Mucosa of descending colon (tissue), 3 donors: ENCODE measurements around the gene SMG5. TPM values are rescaled to one million over a fixed set of nuclear protein-coding genes. Genes with fewer than 3 reads are reported as not detected.

Experiments used
- ATAC-seq: fragments of 200-7000 bp; cut with Tn5 transposase; one replicate; pipeline ENCODE4 v1.9.1; 2020; ENCODE audit warnings: mild to moderate bottlenecking, moderate library complexity
- DNase-seq, 3 donors: peaks; one replicate each; pipeline ENCODE4 v3.0.0-alpha.2; 2020
- H3K36me3 ChIP-seq: fragments of 200-600 bp; one replicate; pipeline ENCODE4 v1.8.0; 2021; ENCODE audit warnings: low read depth, mild to moderate bottlenecking
- H3K4me1 ChIP-seq: fragments of 200-600 bp; one replicate; pipeline ENCODE4 v1.8.0; 2021; ENCODE audit warnings: low read depth, mild to moderate bottlenecking
- H3K4me3 ChIP-seq: fragments of 200-600 bp; one replicate; pipeline ENCODE4 v1.8.0; 2021; ENCODE audit warnings: mild to moderate bottlenecking
- H3K9me3 ChIP-seq: fragments of 200-600 bp; one replicate; pipeline ENCODE4 v1.8.0; 2021; ENCODE audit warnings: mild to moderate bottlenecking
- CTCF ChIP-seq: fragments of 200-600 bp; IDR thresholded peaks from one replicate; pipeline ENCODE4 v1.8.0; 2022; ENCODE audit warnings: antibody characterized with exemption, mild to moderate bottlenecking
- intact Hi-C, 2 donors: fragments of 100-400 bp; cut with DNase I in 1 of 2; cut with micrococcal nuclease in 1 of 2; formaldehyde crosslinking; loops; one replicate each; pipeline versions ENCODE4 v1.11.0 to v1.11.1; 2022; cut with DNase I, micrococcal nuclease
- total RNA-seq, 3 donors: library from RNA; stranded (reverse); fragmentation: NEBNext Ultra II Directional in 2 of 3; extraction: Animal tissue kit (Norgen Biotek cat#: 25700) in 2 of 3; gene quantifications; one replicate each; pipeline versions ENCODE4 v1.2.1 to v1.2.4, GENCODE V29; 2021 to 2023
- donor health status: DM: no; HTN: no; CAD: no; lungs with moderate emphysema.
- donor health status: DM: no; HTN: no; CAD: no.
- donor health status: DM: no; HTN: yes; CAD: no.

SMG5 gene
- total RNA-seq, 3 donors from 2014 or later, result 72.9 to 89.5 (median 81.1) TPM

GRCh38 chr1:156226782-156227181 lies 55.8 kb downstream of the SMG5 start:
- Histone ChIP-seq H3K36me3 (peaks cover 5% of the 10 kb centered on the region), H3K4me3 (no peak overlapping the region), H3K4me1 (no peaks in the 10 kb centered on the region), H3K9me3 (no peaks in the 10 kb centered on the region)
- no peak for DNase-seq
- intact Hi-C loops, result loop anchor here in 1 of 2 donors (5.0 kb wide), 2 partner anchors 79 to 134 kb away; no protein-coding TSS in a partner anchor
- no peak for ATAC-seq
- no peak for TF ChIP-seq CTCF

- Histone ChIP-seq H3K4me3 (no peak overlapping the region), H3K4me1 (no peaks in the 10 kb centered on the region), H3K36me3 (peaks cover 5% of the 10 kb centered on the region), H3K9me3 (no peaks in the 10 kb centered on the region)
- intact Hi-C loops, result loop anchor here in 1 of 2 donors (5.0 kb wide), 2 partner anchors 79 to 134 kb away; no protein-coding TSS in a partner anchor
- TF ChIP-seq CTCF, result no peak
- DNase-seq (no peak), ATAC-seq (no peak)
Observed at GRCh38 chr1:156226116-156226538, 56.5 kb downstream of the SMG5 start.

GRCh38 chr1:156225677-156226014 lies 57.0 kb downstream of the SMG5 start:
- Histone ChIP-seq H3K4me1 (no peaks in the 10 kb centered on the region), H3K4me3 (no peak overlapping the region), H3K9me3 (no peaks in the 10 kb centered on the region), H3K36me3 (peaks cover 5% of the 10 kb centered on the region)
- peak; percentile 5 for TF ChIP-seq CTCF
- ATAC-seq, result no peak
- intact Hi-C loops, result loop anchor here in 1 of 2 donors (5.0 kb wide), 2 partner anchors 78 to 133 kb away; no protein-coding TSS in a partner anchor
- DNase-seq, result no peak

GRCh38 chr1:156221986-156222692 lies 60.5 kb downstream of the SMG5 start:
- Histone ChIP-seq H3K4me3 (no peak overlapping the region), H3K9me3 (no peaks in the 10 kb centered on the region), H3K36me3 (peaks cover 5% of the 10 kb centered on the region), H3K4me1 (no peaks in the 10 kb centered on the region)
- DNase-seq (no peak), ATAC-seq (no peak)
- intact Hi-C loops, result loop anchor here in 1 of 2 donors (5.0 kb wide), 1 partner anchor 75 kb away; no protein-coding TSS in a partner anchor
- no peak for TF ChIP-seq CTCF

GRCh38 chr1:156220226-156220625 lies 62.4 kb downstream of the SMG5 start:
- ATAC-seq, result no peak
- Histone ChIP-seq H3K4me3 (no peak overlapping the region), H3K9me3 (no peaks in the 10 kb centered on the region), H3K4me1 (no peaks in the 10 kb centered on the region), H3K36me3 (peaks cover 5% of the 10 kb centered on the region)
- intact Hi-C loops, result loop anchor here in 1 of 2 donors (5.0 kb wide), 1 partner anchor 73 kb away; no protein-coding TSS in a partner anchor
- no peak for DNase-seq
- TF ChIP-seq CTCF, result no peak
